8988T (cell line): ENCODE data around the gene C2.

Experiments
- DNase-seq: peaks from one replicate; pipeline ENCODE4 v3.0.0; 2011

C2 gene

DNA sequence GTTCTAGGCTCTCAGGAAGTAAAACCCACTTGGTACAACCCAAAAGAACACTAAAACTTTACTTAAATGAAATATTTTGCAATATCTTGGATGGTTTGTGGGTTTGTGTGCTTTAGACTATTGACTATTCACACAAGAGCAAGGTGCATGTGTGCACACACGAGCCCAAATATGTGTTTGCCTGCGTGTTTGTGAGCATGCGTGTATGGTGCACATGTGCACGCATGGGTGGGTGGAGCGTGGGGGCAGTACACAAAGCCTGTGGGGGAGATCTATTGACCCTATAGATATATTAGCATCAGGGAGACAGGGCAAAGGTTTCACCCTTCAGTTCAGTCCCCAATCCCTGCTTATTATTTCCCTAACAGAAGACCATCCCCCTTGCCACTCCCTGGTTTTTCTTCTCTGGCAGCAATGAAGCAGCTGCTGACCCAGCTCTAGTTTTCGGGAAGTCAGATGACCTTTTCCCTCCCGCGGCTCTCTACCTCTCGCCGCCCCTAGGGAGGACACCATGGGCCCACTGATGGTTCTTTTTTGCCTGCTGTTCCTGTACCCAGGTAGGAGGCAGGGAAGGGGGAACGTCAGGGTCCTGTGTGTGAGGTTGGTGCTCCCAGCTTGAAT is at the start of gene C2:
Gene C2, plus strand, starts transcription at position 476 of the 621 bp plus-strand sequence. Its CDS starts 36 bp downstream, at position 512.
- no peak for DNase-seq

DNA sequence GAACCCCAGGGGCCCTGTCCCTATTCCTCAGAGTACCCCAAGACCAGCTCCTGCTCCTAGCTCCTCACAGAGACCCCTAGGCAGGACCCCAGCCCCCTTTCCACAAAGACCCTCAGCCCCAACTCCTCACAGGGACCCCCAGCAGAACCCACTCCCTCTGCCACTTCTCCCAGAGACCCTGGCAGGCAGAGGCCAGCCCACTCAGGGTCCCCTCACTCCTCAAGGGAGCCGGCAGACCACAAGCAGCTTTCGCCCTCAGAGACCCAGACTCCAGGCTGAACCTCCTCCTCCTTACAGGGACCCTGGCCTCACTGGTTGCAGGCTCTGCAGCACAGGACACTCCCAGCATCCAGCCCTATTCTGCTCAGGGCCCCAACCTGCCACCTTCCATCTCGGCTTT is 49.3 kb upstream of the C2 start:
- no peak for DNase-seq

DNA sequence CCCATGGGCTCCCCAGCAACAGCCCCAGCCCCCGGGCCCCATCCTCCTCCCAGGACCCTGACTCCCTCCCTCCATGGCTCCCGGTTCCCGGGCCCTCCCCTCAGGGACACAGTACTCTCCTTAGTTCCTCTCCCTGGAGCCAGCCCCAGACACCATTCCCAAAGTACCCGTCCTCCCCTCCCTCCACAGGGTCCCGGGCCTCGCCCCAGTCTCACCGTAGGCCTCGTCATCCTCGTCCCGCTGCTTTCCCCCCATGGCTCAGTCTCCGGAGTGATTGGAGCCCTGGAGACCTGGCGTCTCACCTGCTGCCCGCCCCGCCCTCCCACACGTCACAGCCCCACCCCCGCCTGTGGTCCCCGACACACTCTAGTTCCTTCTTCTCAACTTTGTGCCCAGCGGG is 48.8 kb upstream of the C2 start, which contains the start of gene SLC44A4:
Gene SLC44A4, minus strand, starts transcription at position 272 of the 400 bp plus-strand sequence. Its CDS starts 17 bp downstream, at position 255.
- no peak for DNase-seq

DNA sequence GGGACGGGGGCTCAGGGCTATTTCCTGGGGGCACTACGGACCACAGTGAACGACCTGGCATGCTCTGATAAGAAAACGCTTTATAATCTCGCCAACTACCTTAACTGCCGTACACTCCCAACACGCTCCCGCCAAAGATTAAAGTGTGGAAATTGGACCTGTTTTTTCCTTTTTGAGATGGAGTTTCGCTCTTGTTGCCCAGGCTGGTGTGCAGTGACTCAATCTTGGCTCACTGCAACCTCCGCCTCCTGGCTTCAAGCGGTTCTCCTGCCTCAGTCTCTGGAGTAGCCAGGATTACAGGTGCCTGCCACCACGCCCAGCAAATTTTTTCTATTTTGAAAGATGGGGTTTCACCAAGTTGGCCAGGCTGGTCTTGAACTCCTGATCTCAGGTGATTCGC is 48.4 kb upstream of the C2 start:
- DNase-seq, result no peak

DNA sequence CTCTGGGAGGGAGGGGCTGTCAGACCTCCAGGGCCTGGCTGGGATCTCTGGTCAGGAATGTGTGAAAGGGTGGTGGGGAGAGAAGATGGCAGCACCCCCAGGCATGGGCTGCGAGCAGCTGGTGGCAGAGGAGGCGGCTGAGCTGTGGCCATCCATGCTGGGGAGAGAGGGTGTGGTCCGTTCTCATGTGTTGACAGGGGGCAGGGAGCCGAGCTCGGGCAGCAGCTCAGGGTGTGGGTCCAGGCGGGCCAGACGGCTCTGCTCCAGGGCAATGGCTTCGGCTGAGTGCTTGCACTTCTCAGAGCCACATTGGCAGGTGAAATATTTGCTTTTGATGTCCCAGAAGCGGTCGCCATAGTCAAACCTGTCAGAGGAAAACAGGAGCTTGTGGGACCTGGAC is 47.6 kb upstream of the C2 start:
- no peak for DNase-seq

DNA sequence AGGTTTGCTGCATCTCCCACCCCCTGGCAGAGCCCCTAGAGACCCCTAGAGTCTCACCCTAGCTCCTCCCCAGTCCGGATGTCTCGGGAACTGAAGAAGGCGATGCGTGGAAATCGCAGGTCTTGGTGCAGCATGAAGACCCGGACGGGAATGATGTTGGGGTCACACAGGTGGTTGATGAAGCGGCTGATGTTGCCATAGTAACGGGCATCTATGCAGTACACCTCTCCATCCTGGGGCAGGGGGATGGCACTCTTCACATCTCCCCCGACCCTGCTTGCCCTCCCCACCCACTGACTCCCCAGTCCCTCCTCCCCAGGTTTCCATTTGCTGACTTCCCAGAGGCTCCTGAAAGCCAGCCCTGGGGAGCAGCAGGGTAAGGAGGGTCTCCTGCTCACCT is 46.9 kb upstream of the C2 start:
- no peak for DNase-seq

DNA sequence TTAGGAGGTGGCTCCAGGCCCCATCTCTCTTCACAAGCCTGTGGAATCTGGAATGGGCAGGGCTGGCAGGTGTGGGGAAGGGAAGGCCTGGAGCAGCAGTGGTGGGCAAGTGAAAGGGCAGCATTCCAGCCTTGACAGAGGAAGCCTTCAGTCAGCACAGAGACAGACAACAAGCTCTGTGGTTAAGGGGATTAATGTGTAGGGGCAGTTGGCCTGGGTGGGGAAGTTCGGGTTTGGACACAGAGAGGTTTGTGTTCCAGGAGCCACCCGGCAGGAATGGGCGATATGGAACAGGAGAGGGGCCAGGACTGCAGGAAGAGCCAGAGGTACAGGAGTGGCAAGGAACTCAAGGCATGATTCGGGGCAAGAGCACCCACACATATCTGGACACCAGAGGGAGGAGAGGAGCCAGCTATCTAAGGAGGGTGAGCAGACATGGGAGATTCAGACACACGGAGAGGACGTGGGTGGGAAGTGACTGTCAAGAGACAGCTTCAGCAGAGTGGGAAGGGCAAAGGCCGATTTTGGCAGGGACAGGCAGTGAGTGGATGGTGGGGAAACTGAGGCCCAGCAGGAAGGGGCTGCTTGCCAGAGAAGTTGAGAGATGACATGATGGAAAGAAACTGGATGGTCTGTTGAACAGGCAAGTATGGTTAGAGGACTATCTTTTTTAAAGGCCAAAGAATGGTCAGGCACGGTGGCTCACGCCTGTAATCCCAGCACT is 46.2 kb upstream of the C2 start:
- no peak for DNase-seq

DNA sequence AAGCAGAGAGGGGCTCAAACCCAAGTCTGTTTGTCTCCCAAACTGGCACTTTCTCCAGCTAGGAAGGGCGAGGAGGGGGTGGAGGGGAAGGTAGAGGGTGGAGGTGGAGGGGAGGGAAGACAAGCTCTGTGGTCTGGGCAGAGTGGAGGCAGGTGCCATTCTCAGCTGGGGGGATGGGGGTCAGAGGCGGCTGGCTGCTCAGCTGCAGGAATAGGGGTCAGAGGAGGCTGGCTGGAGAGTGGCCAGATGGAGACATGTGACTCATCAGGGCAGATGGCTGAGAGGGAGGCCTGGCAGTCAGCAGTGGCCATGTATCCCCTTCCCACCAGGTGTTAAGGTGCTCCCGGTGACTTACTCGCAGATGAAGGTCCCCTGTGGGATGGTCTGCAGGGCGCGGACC is 45.2 kb upstream of the C2 start:
- no peak for DNase-seq

DNA sequence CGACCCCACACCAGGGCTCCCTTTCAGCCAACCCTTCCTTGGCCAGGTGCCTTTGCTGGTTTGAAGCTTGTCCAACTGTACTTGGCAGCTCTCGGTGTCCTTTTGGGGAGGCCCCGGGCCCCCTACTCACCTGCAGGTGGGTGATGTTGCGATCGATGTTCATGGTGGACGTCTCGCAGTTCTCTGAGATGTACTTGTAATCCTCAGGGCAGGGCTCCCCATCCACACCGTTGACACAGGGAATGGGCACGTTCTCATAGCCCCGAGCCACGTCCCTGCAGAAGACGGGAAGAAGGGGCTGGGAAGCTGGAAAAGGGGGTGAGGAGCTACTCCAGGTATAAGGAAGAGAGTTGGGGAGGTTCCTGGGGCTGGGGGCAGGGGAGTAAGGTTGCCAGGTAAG is 43.8 kb upstream of the C2 start:
- DNase-seq, result no peak

DNA sequence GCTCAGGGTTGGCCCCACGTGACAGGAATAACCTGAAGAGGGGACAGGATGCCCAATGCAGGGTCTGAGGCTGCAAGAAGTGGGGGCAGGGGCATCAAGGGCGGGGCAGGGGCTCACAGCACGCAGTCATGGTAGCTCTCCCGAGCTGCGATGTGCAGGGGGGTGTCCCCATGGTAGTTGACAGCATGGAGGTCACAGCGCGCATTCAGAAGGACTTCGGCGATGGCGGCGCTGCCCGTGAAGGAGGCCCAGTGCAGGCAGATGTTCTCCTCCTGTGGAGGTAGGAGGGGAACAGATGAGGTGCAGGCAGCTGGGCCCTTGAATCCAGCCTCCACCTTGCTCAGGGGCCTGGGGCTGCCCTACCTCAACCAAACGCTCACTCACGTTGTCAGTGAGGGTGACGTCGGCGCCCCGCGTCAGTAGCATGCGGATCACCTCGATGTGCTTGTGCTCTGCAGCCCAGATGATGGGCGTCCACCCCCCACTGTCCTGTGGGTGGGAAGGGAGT is 42.9 kb upstream of the C2 start:
- DNase-seq, result no peak

DNA sequence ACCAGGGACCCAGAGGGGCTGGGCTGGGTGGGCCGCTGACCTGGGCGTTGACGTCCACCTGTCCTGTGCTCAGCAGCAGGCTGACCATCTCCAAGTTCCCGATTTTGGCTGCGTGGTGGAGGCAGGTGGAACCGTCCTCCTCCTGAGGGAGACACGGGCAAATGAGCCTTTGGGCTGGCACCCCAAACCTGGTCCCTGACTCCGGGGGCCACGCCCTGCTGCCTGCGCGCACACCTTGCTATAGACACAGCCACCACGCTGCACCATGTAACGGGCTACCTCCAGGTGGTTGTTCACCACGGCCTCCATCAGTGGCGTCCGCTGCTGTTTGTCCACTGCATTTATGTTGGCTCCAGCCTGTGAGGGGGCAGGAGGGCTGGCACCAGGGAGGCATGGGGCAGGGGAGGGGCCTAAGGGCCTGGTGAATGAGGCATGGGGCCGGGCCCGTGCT is 41.0 kb upstream of the C2 start:
- DNase-seq, result no peak

DNA sequence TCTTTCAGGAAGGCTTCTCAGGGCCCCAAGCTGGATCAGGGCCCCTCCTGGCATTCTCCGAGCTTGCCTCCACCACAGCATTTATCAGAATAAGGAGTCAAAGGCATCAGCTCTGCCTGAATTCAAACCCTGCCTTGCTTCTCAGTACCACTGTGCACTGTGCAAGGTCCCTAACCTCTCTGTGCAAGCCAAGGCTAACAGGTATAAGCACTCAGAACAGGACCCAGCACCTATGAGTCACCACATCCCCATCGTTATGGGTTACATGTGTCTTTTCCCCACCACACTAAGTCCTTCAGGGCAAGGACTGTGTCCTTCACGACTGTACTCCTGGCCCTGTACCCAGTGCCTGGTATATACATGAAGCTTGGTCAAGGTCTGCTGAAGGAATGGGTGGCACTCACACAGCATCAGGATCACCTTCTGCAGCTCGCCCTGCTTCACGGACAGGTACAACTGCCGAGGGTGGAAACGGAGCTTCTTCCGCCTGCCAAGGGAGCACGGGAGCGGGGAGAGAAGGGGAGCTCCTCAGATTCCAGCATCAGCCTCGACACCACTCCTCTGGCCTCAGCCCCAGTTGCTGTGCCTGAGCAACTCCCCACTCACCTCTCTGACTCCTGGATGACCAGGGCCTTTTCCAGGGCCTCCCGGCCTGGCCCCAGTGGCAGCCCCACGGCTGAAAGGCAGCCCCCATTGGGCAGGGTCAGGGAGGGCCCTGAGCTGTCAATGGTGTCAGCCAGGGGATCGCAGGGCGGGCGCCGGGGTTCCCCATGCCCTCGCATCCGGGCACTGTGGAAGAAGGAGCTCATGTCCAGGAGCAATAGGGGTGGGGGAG is 40.1 kb upstream of the C2 start:
- DNase-seq, result no peak

DNA sequence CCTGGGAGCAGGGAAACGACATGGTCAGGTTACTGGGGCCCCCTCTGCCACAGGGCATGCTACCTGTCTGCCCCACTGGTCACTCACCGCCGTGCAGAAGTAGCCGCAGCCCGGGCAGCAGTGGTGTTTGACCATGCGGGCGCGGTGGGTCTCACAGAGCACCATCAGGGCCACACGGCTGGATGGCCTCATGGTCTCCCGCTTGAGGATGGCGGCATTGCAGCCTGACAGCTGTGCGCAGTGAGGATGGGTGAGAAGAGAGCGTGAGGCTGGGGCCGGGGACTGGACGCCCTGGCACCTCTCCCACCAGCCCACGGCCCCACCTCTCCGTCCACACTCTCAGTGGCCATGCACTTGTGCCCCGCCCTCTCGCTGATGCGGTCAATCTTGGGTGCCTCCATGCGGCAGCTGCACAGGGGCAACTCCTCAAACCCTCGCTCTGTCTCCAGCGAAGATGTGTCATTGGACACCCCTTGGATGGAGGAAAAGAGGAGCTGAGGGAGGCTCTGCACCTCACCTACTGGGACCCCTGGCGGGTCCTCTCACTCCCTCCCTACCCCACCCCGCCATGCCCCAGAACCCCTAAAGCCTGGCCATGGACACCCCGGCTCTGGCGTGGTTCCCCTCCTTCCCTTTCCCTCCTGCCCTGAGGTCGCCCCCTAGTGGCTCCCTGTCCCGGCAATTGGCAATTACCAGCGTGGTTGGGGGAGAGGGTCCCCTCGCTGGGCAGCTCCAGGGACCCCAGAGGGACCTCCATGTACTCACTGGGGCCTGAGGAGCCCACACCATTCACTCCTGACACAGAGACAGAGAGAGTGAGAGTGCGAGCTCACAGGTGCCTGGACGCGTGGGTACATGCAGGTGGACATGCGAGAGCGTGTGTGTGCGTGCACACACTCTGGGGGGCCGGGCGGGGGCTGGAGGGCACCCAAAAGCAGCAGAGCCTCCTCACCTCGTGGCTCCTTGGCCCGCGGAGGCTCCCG is 39.0 kb upstream of the C2 start:
- no peak for DNase-seq

DNA sequence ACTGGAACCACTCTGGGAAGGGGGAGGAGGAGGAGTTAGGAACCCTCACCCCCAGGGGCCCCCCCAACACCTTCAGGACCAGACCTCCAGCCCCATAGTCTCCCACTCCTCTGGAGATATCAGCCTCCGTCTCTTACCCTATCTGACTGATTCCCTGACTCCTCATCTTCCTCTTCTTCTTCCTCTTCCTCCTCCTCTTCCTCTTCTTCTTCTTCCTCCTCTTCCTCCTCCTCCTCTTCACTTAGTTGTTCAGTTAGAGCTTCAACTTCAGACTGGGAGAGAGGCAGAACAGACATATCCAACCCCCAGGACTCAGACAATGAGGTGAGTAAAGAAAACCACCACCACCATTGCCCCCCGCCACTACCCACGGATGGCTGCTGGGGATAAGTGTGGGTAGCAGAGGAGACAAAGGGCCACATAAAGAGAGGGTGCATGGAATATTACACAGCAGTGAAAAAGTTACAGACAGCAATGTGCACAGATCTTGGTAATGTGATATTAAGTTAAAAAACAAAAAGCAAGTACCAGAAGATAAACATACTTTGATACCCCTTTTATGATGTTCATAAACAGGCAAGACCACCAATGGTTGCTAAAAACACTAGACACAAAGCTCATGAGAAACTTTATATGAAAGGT is 38.1 kb upstream of the C2 start:
- no peak for DNase-seq

DNA sequence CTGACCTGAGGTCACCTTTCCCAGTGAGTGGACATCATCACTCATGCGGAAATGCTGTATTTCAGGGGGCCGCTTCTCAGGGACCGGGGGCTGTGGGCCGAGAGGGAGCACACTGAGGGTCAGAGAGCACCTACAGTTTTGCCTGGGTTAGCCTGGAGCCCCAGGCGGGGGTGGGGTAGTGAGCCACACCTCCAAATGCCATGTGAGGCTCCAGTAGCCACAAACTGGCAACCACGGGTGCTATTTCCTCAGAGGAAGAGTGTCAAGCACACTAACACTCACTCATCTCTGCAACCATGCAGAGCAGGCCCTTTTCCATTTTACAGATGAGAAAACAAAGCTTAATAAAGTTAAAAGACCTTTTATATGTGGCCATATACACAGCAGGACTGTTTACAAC is 34.7 kb upstream of the C2 start:
- DNase-seq, result no peak

DNA sequence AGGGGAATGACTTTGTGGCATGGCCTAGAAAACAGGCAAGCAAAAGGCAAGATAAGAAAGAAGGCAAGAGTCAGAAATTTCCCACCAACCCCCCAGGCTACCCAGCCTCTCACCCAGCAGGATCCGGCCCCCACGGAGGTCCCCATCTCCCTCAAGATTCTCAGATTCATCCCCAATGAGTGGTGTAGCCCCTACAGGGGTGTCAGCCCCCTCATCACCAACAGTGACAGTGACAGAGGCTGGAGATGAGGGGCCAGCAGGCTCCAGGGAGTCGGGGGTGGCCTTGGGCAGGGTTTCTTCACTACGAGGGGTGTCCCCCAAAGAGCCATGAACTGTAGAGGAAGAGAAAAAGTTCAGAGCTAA is 31.0 kb upstream of the C2 start:
- no peak for DNase-seq

DNA sequence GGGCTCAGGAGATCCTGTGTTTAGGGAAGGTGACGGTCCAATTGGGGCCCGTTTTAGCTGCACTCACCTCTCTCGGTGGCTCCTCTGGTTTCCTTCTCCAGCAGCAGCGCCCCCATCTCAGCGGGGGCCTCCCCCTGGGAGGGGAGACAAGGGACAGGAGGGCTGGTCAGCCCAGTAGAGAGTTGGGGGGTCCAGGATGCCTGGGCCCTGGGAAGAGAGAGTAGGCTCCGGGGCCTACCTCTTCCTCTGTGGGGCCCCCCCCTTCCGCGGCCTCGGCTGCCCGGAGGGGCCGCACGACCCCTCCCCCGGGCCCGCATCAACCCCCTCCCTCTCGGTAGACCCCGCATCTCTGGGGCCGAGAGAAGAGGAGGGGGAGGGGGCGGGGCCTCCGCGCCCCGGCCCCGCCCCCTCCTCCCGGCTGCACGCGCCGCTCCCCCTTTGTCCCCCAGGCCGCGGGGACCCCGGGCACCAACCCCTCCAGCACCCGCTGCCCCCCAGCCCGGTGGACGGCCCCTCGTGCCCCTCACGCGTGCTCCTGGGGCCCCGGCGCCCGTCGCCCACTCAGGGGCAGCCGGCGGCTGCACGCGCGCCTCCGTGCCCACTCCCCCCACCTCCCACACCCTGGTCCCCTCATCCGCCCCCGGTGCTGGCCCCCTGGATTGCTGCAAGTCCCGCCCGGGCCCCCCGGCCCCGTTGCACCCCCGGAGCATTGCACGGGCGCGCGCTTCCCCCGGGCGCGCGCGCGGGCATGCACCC is 30.5 kb upstream of the C2 start:
- DNase-seq, result no peak

DNA sequence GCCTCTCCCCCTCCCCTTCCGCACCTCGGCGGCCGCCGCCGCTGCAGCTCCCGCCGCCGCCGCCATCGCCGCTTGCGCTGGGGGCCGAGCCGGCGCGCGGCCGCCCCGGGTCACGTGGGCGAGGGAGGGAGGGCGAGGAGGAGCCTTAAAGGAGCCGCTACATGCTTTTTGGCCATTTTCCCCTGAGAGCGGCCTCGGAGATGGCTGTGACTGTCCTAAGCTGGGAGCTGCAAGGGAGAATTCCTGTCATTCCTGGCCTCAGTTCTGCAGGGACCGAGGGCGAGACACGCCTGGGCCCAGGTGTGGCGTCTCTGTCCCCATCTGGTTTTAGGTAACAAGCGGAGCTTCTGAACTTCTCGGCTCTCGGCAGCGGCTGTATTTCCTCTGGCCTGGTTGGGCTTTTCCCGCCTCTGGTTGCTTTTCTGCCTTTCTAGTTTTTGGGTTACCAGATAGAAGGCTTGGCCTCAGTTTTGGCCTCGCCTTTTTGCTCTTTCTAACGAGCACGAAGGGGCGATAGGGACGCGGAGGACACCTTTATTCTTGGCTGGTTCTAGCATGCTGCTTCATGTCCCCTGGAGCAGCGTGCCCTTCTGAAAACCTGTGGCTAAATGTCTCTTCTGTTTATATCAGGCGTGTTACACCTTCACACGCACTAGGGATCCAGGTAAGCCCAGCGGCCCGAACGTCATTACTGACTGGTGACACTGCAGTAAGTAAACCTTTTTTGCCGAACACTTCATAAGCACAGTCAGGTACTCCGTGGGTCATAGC is 29.7 kb upstream of the C2 start, which contains the start of gene EHMT2:
Gene EHMT2, minus strand, starts transcription at position 87 of the 771 bp plus-strand sequence. Its CDS starts 21 bp downstream, at position 66.
- DNase-seq, result peak; percentile 86

DNA sequence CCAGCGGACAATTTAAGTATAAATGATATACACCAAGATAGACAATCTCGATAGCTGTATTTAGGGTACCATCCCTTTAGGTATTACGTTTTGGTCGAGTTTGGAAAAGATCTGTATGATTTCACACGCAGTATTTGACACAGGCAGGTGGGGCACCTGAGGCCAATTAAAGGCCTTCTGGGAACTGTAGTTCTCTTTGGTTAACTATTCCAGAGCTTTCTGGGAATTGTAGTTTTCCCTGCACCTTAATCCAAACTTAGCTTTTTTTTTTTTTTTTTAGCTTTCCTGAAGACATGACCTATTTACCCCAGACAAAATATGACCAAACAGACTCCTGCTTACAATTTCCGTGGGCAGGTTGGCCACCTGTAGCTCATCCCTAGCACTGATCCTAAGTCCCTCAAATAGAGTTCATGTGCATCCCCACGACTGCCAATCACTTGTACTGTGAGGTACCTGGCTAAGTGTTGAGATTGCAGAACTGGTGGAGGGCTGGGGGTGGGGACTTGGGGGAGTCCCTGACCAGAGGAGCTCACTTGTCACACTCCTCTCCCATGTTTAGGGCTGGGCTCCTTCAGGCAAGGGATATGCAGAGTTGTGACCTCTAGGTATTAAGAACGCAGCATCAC is 29.0 kb upstream of the C2 start:
- no peak for DNase-seq

DNA sequence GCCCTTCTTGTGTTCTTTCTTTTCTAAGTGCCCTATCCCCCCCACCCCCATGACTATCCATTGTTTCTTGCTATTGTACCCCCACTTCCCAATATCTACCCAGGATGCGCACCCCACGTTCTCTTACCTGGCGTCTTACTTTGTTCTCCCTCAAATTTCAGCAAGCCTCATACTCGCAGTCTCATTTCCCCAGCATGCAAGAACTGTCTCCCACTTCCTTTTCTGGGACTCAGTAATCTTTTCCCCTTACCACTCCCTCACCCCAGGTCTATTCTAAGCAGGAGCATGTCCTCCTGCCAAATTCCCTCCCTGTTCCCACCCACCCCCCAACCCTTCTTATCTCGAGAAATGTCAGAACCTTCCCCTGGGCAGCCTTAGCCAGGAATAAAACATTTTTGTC is 28.3 kb upstream of the C2 start:
- DNase-seq, result no peak
